Suprapubic skin (tissue), 4 donors: ENCODE measurements around the gene MRPL1.

ENCODE experiments used
- POLR2A ChIP-seq, 2 donors: fragments of 450-650 bp; IDR thresholded peaks; one replicate each; pipeline ENCODE4 v1.6.1; 2017; ENCODE audit warnings: antibody characterized with exemption in 2 of 2, mild to moderate bottlenecking in 2 of 2, moderate library complexity in 2 of 2
- POLR2AphosphoS5 ChIP-seq, 3 donors: sonication (generic); formaldehyde crosslinking; IDR thresholded peaks; one replicate each; pipeline ENCODE4 v1.6.1; 2017; ENCODE audit warnings: antibody characterized with exemption in 3 of 3
- TF ChIP-seq, protein P1 (sequence below), 2 donors: fragments of 200-600 bp in 1 of 2; fragments of 450-650 bp in 1 of 2; sonication (generic) in 1 of 2; IDR thresholded peaks; one replicate each; pipeline ENCODE4 v1.5.1; 2016 to 2019; ENCODE audit warnings: antibody characterized with exemption in 2 of 2, mild to moderate bottlenecking in 1 of 2, moderate library complexity in 1 of 2

DNA sequence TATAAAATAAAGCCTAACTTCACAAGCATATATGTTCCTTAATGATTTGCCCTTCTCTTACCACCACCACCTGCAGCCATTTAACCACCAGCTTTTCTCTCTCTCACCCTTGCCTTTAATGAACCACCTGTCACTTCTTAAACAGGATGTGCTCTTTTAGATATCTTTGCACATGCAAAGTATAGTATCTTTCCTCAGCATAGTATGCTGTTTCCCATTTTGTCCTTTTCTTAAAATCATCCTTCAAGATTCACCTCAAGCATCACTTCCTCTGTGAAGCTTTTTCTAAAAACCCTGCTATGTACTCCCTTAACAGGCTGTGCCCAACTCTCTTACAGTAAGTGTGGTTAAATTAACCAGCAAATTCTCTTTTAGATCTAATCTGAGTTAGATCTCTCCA lies 35.3 kb upstream of the MRPL1 start:
- TF ChIP-seq, protein P1, sequence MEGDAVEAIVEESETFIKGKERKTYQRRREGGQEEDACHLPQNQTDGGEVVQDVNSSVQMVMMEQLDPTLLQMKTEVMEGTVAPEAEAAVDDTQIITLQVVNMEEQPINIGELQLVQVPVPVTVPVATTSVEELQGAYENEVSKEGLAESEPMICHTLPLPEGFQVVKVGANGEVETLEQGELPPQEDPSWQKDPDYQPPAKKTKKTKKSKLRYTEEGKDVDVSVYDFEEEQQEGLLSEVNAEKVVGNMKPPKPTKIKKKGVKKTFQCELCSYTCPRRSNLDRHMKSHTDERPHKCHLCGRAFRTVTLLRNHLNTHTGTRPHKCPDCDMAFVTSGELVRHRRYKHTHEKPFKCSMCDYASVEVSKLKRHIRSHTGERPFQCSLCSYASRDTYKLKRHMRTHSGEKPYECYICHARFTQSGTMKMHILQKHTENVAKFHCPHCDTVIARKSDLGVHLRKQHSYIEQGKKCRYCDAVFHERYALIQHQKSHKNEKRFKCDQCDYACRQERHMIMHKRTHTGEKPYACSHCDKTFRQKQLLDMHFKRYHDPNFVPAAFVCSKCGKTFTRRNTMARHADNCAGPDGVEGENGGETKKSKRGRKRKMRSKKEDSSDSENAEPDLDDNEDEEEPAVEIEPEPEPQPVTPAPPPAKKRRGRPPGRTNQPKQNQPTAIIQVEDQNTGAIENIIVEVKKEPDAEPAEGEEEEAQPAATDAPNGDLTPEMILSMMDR (IDR thresholded peaks at IDR 0.05), result no peak
- TF ChIP-seq POLR2A (IDR thresholded peaks at IDR 0.05) (no peak), POLR2AphosphoS5 (IDR thresholded peaks at IDR 0.05) (no peak)
